Adrenal gland (tissue), 5 donors: ENCODE data around the gene PRR7.

ENCODE experiments used
- POLR2A ChIP-seq, 2 donors: fragments of 450-650 bp; IDR thresholded peaks; one replicate each; pipeline ENCODE4 v1.6.1; 2017; ENCODE audit warnings: antibody characterized with exemption in 2 of 2, mild to moderate bottlenecking in 2 of 2, moderate library complexity in 1 of 2
- TF ChIP-seq, protein P1 (sequence below), 6 experiments: fragments of 450-650 bp in 4 of 6; fragments of 200-600 bp in 2 of 6; sonication (generic) in 1 of 6; IDR thresholded peaks; 1 replicate in 5 of 6; 2 replicates in 1 of 6; pipeline versions ENCODE4 v1.5.1 to v1.8.0; 2016 to 2021; ENCODE audit warnings: antibody characterized with exemption in 6 of 6, mild to moderate bottlenecking in 2 of 6, moderate library complexity in 1 of 6
- donor health status: DM: no; HTN: no; CAD: no.

DNA sequence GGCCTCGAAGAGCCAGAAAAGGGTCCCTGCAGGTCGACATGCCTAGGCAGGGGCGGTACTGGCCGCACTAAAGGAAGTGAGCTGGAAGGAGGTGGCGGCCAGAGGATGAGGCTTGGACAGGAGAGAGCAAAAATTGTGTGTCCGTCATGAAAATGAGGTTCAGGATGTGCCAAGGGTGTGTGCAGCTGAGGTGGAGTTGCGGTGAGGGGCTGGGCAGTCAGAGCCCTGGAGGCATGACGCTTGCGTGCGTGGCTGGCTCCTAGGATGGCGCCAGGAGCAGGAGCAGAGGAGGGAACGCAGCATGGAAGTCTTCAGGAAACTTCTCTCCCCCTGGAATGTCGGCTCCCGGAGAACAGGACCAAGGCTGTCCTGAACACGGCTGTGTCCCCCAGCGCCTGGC, 56.3 kb downstream of the PRR7 start:
- TF ChIP-seq, protein P1, sequence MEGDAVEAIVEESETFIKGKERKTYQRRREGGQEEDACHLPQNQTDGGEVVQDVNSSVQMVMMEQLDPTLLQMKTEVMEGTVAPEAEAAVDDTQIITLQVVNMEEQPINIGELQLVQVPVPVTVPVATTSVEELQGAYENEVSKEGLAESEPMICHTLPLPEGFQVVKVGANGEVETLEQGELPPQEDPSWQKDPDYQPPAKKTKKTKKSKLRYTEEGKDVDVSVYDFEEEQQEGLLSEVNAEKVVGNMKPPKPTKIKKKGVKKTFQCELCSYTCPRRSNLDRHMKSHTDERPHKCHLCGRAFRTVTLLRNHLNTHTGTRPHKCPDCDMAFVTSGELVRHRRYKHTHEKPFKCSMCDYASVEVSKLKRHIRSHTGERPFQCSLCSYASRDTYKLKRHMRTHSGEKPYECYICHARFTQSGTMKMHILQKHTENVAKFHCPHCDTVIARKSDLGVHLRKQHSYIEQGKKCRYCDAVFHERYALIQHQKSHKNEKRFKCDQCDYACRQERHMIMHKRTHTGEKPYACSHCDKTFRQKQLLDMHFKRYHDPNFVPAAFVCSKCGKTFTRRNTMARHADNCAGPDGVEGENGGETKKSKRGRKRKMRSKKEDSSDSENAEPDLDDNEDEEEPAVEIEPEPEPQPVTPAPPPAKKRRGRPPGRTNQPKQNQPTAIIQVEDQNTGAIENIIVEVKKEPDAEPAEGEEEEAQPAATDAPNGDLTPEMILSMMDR (IDR thresholded peaks at IDR 0.05), result no peak
- no peak for TF ChIP-seq POLR2A (IDR thresholded peaks at IDR 0.05)
